ENCODE results near the gene CEP85L. TPM values are rescaled to one million over a fixed set of nuclear protein-coding genes. Genes with fewer than 3 reads are reported as not detected.

The CEP85L gene
- total and polyA plus RNA-seq, 10 of the 15 experiments (the other 5 are each of a cell fraction or from before 2014, with no cell fraction given): 1.8 to 10.9 (median 7.1) TPM

GRCh38 chr6:118511930-118512715, 139.3 kb downstream of the CEP85L start:
- H2AFZ ChIP-seq (ENCODE audit: control insufficient read depth, low read depth, low read length): no peak overlapping the region
- no peak overlapping the region for H3K27ac ChIP-seq (ENCODE audit: control insufficient read depth, insufficient read depth)
- H3K79me2 ChIP-seq (ENCODE audit: control insufficient read depth, insufficient read depth, low read length): no peaks in the 10 kb centered on the region
- H3K9me3 ChIP-seq (replicated peaks; ENCODE audit: control insufficient read depth, insufficient read depth, low read length): no peaks in the 10 kb centered on the region
- ChIA-PET RAD21 (ENCODE audit: unreplicated experiment) (interaction anchor here (0.9 to 1.4 kb wide), 4 partner anchors 10 to 225 kb away, joined by 3 to 4 read pairs (median 3); no protein-coding TSS in a partner anchor), CTCF (interaction anchor here (0.6 to 2.0 kb wide), 13 partner anchors 17 to 689 kb away, joined by 3 to 8 read pairs (median 4); partner anchors contain the start of gene PLN), SMC1A (ENCODE audit: uncharacterized antibody, unreplicated experiment) (interaction anchor here (0.7 to 1.7 kb wide), 8 partner anchors 8 to 533 kb away, joined by 3 to 5 read pairs (median 3); no protein-coding TSS in a partner anchor), POLR2A (interaction anchor here (0.6 kb wide), 1 partner anchor 385 kb away, joined by 3 read pairs; no protein-coding TSS in a partner anchor)
- in situ Hi-C loops (cut with MboI) (no loop called here), intact Hi-C loops (cut with micrococcal nuclease; ENCODE audit: unreplicated experiment) (no loop called here)
- WGBS (ENCODE audit: insufficient coverage, insufficient replicate concordance, low lambda C conversion rate, missing lambda C conversion rate): 99% methylated on average over 4 of the region's 4 CpGs
- no peaks in the 10 kb centered on the region for H3K4me1 ChIP-seq (ENCODE audit: control insufficient read depth, insufficient read depth, low read length)
- H3K27me3 ChIP-seq (replicated peaks in 1 of 2; ENCODE audit: control insufficient read depth in 2 of 2, insufficient read depth in 2 of 2, low read length in 1 of 2): no peaks in the 10 kb centered on the region
- no peak overlapping the region for H3K4me3 ChIP-seq
- ATAC-seq: peak; percentile 31; the same call in 2 of the 3 replicates
- TF ChIP-seq SPI1 (IDR thresholded peaks at IDR 0.05; ENCODE audit: borderline replicate concordance, insufficient read depth, low read depth, low read length) (peak; percentile 9; the same call in 1 of the 2 replicates), RB1 (IDR thresholded peaks at IDR 0.05; ENCODE audit: borderline replicate concordance) (no peak), MAX (IDR thresholded peaks at IDR 0.05; ENCODE audit: low read depth, low read length) (no peak), HDAC2 (IDR thresholded peaks at IDR 0.05) (no peak)
- TF ChIP-seq, protein P1, sequence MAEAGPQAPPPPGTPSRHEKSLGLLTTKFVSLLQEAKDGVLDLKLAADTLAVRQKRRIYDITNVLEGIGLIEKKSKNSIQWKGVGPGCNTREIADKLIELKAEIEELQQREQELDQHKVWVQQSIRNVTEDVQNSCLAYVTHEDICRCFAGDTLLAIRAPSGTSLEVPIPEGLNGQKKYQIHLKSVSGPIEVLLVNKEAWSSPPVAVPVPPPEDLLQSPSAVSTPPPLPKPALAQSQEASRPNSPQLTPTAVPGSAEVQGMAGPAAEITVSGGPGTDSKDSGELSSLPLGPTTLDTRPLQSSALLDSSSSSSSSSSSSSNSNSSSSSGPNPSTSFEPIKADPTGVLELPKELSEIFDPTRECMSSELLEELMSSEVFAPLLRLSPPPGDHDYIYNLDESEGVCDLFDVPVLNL (IDR thresholded peaks at IDR 0.05; ENCODE audit: low read depth, low read length): no peak
- DNase-seq (ENCODE audit: low read depth, low spot score): no peak
- no peak for FAIRE-seq
- no peaks in the 10 kb centered on the region for H3K36me3 ChIP-seq (ENCODE audit: control insufficient read depth in 2 of 2, insufficient read depth in 2 of 2, low read length in 1 of 2)
- H3K4me2 ChIP-seq (ENCODE audit: control insufficient read depth, insufficient read depth): no peak overlapping the region
- no peaks in the 10 kb centered on the region for H4K20me1 ChIP-seq (ENCODE audit: control insufficient read depth, insufficient read depth)
- no TSS peak for BruUV-seq (replicated peaks)
- no peak overlapping the region for H3K9ac ChIP-seq (ENCODE audit: control insufficient read depth, insufficient read depth, low read length)

Measured in GM12878 (cell line).